ENCODE results near the gene SLX4IP. TPM values are rescaled to one million over a fixed set of nuclear protein-coding genes. Genes with fewer than 3 reads are reported as not detected.

SLX4IP gene
- total and polyA plus RNA-seq, 2 of the 13 experiments (the other 11 are each of a cell fraction or from before 2014, with no cell fraction given), result 3.6 to 7.3 TPM

DNA sequence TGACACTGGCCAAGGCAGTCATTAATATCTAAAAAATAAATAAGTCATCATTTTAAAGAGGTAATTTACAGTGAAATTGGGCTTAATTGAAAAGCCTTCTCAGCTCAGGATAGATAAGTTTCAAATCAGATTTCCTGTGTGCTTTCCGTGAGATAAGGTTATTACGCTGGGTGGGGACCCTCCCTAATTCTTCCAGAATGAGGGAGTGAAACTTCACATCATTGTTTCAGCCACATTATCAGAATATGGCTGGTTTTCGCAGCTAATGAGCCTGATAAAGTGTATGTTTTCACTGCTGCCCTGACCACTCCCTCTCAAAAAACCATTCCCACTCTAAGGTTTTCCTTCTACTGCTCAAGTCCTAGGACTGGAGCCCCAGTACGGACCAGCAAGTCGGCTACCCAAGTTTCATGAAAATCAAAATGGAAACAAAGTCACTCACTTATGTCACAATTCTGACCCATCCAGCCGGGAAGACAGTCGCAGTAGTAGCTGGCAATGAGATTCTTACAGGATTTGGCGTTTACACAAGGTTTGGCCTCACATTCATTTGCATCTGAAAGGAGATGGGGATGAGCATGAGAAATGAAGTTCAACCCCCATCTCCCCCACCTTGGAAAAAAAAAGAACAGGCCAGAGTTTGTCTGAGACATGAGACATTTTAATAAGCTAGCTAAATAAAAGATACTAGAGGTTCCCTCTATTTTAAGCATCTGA is 214.1 kb downstream of the SLX4IP start:
- ATAC-seq (no peak), FAIRE-seq (no peak), DNase-seq (ENCODE audit: low spot score) (no peak)
- in situ Hi-C loops (cut with HindIII; ENCODE audit: extremely low pct_ligation_motif_present, low pct_unique_long_range_greater_than_20kb) (loop anchor here (10.0 kb wide), 1 partner anchor 214 kb away; the partner anchor contains the start of genes MKKS and SLX4IP), intact Hi-C loops (cut with micrococcal nuclease; ENCODE audit: unreplicated experiment) (no loop called here)
- CTCF ChIA-PET (ENCODE audit: low intra/inter-chr PET ratio, low total read pairs), result no interaction called here
- H3K4me1 ChIP-seq (ENCODE audit: insufficient read depth, low read length), result peaks cover 25% of the 10 kb centered on the region
- POLR2A ChIA-PET, result interaction anchor here (1.3 kb wide), 1 partner anchor 22 kb away, joined by 4 read pairs; no protein-coding TSS in a partner anchor
- no peaks in the 10 kb centered on the region for H3K27me3 ChIP-seq (ENCODE audit: control insufficient read depth in 1 of 2, insufficient read depth in 2 of 2, low read length in 2 of 2)
- peaks cover 85 to 95% of the 10 kb centered on the region in 2 experiments for H3K36me3 ChIP-seq (replicated peaks in 1 of 2; ENCODE audit: control insufficient read depth in 1 of 2, insufficient read depth in 2 of 2, low read length in 2 of 2)
- TF ChIP-seq, protein P1, sequence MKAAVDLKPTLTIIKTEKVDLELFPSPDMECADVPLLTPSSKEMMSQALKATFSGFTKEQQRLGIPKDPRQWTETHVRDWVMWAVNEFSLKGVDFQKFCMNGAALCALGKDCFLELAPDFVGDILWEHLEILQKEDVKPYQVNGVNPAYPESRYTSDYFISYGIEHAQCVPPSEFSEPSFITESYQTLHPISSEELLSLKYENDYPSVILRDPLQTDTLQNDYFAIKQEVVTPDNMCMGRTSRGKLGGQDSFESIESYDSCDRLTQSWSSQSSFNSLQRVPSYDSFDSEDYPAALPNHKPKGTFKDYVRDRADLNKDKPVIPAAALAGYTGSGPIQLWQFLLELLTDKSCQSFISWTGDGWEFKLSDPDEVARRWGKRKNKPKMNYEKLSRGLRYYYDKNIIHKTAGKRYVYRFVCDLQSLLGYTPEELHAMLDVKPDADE (CRISPR knock-in tag; IDR thresholded peaks at IDR 0.05), result no peak
- TF ChIP-seq AGO2 (optimal IDR thresholded peaks at IDR 0.05; ENCODE audit: low read depth, low read length), result peak; percentile 7
- H3K9me3 ChIP-seq (ENCODE audit: low read length), result no peaks in the 10 kb centered on the region
- H3K4me3 ChIP-seq (replicated peaks in 1 of 3; ENCODE audit: insufficient read depth in 1 of 3, low read depth in 2 of 3, low read length in 3 of 3), result no peak overlapping the region
- H3K4me2 ChIP-seq (ENCODE audit: low read depth, low read length), result no peak overlapping the region
- 99% methylated on average over 8 of the region's 8 CpGs for WGBS (ENCODE audit: low lambda C conversion rate)
- no peaks in the 10 kb centered on the region for H4K20me1 ChIP-seq (ENCODE audit: insufficient read depth, low read length)
- no peak overlapping the region for H3K9ac ChIP-seq (ENCODE audit: insufficient read depth, low read depth, low read length)
- no peak overlapping the region for H2AFZ ChIP-seq (ENCODE audit: low read length)
- peaks cover 5% of the 10 kb centered on the region for H3K79me2 ChIP-seq (ENCODE audit: insufficient read depth, low read length)
- BruUV-seq (replicated peaks), result no TSS peak
- H3K27ac ChIP-seq (ENCODE audit: extremely low read length, insufficient read depth, low read length), result no peak overlapping the region

DNA sequence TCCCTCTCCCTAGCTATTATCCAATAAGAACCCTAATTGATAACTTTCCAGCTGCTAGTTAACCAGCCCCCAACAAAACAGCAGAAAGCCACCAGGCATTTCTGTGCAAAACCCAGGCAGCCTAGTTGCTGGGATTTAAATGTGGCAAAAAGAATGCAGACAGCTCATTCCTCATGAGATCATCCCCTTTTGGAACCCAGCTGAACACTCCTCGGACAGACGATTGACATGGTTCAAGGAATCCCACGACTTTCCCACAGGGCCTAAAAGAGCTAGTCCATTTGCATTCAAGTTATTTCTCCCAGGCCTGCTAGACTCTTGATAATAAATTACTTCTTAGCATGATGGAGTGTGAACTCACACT is 214.7 kb downstream of the SLX4IP start:
- CTCF ChIA-PET (ENCODE audit: low intra/inter-chr PET ratio, low total read pairs), result no interaction called here
- FAIRE-seq, result no peak
- peaks cover 30% of the 10 kb centered on the region for H3K4me1 ChIP-seq (ENCODE audit: insufficient read depth, low read length)
- POLR2A ChIA-PET, result interaction anchor here (1.3 kb wide), 1 partner anchor 22 kb away, joined by 4 read pairs; no protein-coding TSS in a partner anchor
- no peak overlapping the region for H3K27ac ChIP-seq (ENCODE audit: extremely low read length, insufficient read depth, low read length)
- H4K20me1 ChIP-seq (ENCODE audit: insufficient read depth, low read length), result no peaks in the 10 kb centered on the region
- 97% methylated on average over 3 of the region's 3 CpGs for WGBS (ENCODE audit: low lambda C conversion rate)
- H3K36me3 ChIP-seq (replicated peaks in 1 of 2; ENCODE audit: control insufficient read depth in 1 of 2, insufficient read depth in 2 of 2, low read length in 2 of 2), result peaks cover 85 to 95% of the 10 kb centered on the region in 2 experiments
- H3K9me3 ChIP-seq (ENCODE audit: low read length), result no peaks in the 10 kb centered on the region
- no peak for ATAC-seq
- no peaks in the 10 kb centered on the region for H3K27me3 ChIP-seq (ENCODE audit: control insufficient read depth in 1 of 2, insufficient read depth in 2 of 2, low read length in 2 of 2)
- no peak overlapping the region for H3K4me3 ChIP-seq (replicated peaks in 1 of 3; ENCODE audit: insufficient read depth in 1 of 3, low read depth in 2 of 3, low read length in 3 of 3)
- H2AFZ ChIP-seq (ENCODE audit: low read length), result no peak overlapping the region
- TF ChIP-seq POLR2AphosphoS2 (IDR thresholded peaks at IDR 0.05; ENCODE audit: low read depth, low read length) (peak; percentile 31; the same call in 1 of the 2 replicates), ZBTB8A (CRISPR knock-in tag; IDR thresholded peaks at IDR 0.05; ENCODE audit: borderline replicate concordance, low read depth) (no peak), CENPT (CRISPR knock-in tag; IDR thresholded peaks at IDR 0.05; ENCODE audit: low read depth) (no peak), KDM3A (CRISPR knock-in tag; IDR thresholded peaks at IDR 0.05; ENCODE audit: low read depth) (no peak), ZNF577 (CRISPR knock-in tag; IDR thresholded peaks at IDR 0.05; ENCODE audit: borderline replicate concordance, low read depth) (no peak)
- DNase-seq (ENCODE audit: low spot score), result no peak
- peaks cover 8% of the 10 kb centered on the region for H3K79me2 ChIP-seq (ENCODE audit: insufficient read depth, low read length)
- intact Hi-C loops (cut with micrococcal nuclease; ENCODE audit: unreplicated experiment), result no loop called here
- no peak overlapping the region for H3K4me2 ChIP-seq (ENCODE audit: low read depth, low read length)
- no peak overlapping the region for H3K9ac ChIP-seq (ENCODE audit: insufficient read depth, low read depth, low read length)
- BruUV-seq (replicated peaks), result no TSS peak
- in situ Hi-C loops (cut with HindIII; ENCODE audit: extremely low pct_ligation_motif_present, low pct_unique_long_range_greater_than_20kb), result loop anchor here (10.0 kb wide), 1 partner anchor 215 kb away; the partner anchor contains the start of genes MKKS and SLX4IP
